Erythroblast (primary cell): ENCODE data around the gene CDH13.

Experiments used
- GATA1 ChIP-seq: IDR thresholded peaks from 2 replicates; pipeline ENCODE4 v1.6.1; 2011; ENCODE audit warnings: low read depth, mild to moderate bottlenecking, control low read depth, low read length, moderate library complexity
- POLR2A ChIP-seq: IDR thresholded peaks from 2 replicates; pipeline ENCODE4 v1.6.1; 2011; ENCODE audit warnings: mild to moderate bottlenecking, low read length

- TF ChIP-seq POLR2A, result no peak
- TF ChIP-seq GATA1, result no peak
These were observed 17.6 kb upstream of the CDH13 start for GRCh38 chr16:82609140-82609539.
